Measurements from ENCODE around the gene GID4.

GID4 gene

DNA sequence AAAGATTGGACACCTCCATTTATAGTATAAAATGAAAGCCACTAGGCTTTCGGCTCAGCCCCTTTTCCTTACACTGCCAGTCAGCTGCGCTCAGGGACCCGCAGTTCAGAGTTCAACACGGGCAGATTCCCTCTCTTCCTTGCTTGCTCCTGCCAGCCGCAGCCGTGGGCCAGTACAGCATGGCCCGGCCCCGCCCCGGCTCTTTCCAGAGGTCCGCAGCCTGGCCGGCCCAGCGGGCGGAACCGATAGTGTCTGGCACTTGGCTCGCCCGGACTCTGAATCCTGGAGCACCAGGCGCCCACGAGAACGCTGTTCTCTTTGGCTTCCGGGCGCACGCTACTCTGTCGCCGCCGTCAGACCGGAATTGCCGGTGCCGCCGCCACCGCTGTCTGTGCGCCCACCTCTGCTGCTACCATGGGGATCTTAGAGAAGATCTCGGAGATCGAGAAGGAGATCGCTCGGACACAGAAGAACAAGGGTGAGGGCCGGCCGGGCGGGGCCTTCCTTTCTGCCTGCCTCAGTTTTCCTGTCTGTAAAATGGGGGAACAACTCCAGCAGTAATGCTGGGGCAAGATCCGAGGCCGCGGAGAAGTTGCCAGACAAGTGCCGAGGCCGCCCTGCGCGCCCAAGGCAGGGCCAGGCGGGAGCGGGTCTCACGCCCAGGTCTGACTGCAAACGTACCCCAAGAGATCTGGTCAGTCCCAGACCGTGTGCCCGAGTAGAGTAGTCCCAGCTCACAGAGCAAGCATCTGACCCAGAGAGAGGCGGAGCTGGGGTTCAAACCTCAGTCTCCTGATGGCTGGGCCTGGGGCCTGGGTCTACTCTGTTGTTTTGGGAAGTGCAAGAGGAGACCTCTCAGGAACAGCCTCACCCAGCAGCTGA lies 48.6 kb downstream of the GID4 start, which contains the start of gene DRG2:
DRG2 (plus strand) TSS at position 339 of the 882 bp plus-strand sequence; CDS start at position 415, 76 bp downstream.
- H3K4me3 ChIP-seq (ENCODE audit: low read depth, low read length), result peak within 1 kb of the TSS; percentile 86
- TF ChIP-seq, protein P1, sequence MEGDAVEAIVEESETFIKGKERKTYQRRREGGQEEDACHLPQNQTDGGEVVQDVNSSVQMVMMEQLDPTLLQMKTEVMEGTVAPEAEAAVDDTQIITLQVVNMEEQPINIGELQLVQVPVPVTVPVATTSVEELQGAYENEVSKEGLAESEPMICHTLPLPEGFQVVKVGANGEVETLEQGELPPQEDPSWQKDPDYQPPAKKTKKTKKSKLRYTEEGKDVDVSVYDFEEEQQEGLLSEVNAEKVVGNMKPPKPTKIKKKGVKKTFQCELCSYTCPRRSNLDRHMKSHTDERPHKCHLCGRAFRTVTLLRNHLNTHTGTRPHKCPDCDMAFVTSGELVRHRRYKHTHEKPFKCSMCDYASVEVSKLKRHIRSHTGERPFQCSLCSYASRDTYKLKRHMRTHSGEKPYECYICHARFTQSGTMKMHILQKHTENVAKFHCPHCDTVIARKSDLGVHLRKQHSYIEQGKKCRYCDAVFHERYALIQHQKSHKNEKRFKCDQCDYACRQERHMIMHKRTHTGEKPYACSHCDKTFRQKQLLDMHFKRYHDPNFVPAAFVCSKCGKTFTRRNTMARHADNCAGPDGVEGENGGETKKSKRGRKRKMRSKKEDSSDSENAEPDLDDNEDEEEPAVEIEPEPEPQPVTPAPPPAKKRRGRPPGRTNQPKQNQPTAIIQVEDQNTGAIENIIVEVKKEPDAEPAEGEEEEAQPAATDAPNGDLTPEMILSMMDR (IDR thresholded peaks at IDR 0.05; ENCODE audit: low read depth, low read length), result no peak
- peak; percentile 95 for TF ChIP-seq MYC (IDR thresholded peaks at IDR 0.05; ENCODE audit: low read depth, low read length)
- peak; percentile 80 for TF ChIP-seq MAX (IDR thresholded peaks at IDR 0.05; ENCODE audit: low read depth, low read length)
- peak; percentile 76 for TF ChIP-seq POLR2A (IDR thresholded peaks at IDR 0.05; ENCODE audit: extremely low read depth, insufficient read length)
- peak; percentile 96 for DNase-seq (ENCODE audit: low read depth)

DNA sequence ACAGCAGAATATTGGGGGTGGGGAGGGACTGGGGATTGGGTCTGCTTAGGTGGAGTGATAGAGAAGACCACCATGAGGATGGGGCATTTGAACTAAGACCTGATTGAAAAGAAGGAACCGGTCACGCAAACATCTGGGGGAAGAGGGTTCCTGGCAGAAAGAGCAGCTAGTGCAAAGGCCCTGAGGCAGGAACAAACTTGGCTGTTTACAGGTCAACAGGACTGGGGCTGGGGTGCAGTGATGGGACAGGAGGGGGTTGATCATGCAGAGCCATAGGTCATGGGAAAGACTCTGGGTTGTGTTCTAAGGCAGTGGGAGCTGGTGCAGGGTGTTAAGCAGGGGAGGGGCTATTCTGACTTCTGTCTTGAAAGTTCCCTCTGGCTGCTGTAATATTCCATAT lies 50.4 kb downstream of the GID4 start:
- H3K4me3 ChIP-seq (ENCODE audit: low read depth, low read length), result peak overlapping the region; percentile 13
- TF ChIP-seq POLR2A (IDR thresholded peaks at IDR 0.05; ENCODE audit: extremely low read depth, insufficient read length) (no peak), MYC (IDR thresholded peaks at IDR 0.05; ENCODE audit: low read depth, low read length) (no peak), MAX (IDR thresholded peaks at IDR 0.05; ENCODE audit: low read depth, low read length) (no peak)
- TF ChIP-seq, protein P1 (IDR thresholded peaks at IDR 0.05; ENCODE audit: low read depth, low read length), result no peak

DNA sequence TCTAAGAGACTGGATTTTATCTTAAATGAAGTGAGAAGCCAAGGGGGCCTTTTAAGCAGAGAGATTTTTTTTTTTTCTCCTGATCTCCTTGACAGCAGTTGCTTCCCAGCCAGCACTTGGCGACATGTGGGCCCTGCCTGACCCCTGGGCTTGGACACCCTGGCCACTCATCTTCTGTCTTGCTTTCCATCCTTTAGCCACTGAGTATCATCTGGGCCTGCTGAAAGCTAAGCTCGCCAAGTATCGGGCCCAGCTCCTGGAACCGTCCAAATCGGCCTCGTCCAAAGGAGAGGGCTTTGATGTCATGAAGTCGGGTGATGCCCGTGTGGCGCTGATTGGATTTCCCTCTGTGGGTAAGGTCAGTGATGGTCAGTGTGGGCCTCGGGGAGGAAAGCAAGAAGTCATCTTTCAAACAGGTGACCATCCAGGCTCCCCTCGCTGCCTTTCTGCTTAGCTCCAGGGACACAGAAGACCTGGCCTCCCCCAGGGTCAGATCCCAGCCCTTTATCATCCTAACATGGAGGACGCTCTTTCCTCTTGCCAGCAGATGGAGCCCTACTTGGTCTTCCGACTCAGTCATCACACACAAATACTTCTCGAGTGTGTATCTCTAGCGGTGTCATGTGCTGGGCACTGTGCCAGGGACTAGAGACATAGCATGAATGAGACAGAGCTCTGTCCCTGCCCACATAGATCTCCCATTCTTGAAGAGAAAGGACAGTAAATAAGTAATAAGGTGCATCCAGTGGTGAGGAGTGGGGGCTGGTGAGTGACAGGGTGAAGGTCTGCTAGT lies 54.6 kb downstream of the GID4 start:
- no peak overlapping the region for H3K4me3 ChIP-seq (ENCODE audit: low read depth, low read length)
- TF ChIP-seq, protein P1 (IDR thresholded peaks at IDR 0.05; ENCODE audit: low read depth, low read length), result peak; percentile 66
- no peak for TF ChIP-seq MYC (IDR thresholded peaks at IDR 0.05; ENCODE audit: low read depth, low read length)
- DNase-seq (ENCODE audit: low read depth), result peak; percentile 67

More for the DNA sequence above, 50.4 kb downstream of the GID4 start:
- no peak for DNase-seq (ENCODE audit: low read depth)

DNA sequence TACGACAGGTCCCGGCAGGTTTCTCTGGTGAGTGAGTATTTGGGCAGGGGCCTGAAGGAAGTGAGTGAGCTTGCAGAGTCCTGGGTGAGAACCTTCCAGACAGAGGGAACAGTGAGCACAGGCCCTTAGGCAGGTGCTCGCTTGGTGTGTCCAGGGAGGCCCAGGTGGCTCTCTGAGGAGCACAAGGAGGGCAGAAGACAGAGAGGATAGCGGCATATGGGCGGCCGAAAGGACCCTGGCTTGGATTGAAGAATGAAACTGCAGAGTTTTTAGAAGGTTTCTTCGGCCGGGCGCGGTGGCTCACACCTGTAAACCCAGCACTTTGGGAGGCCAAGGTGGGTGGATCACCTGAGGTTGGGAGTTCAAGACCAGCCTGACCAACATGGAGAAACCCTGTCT lies 55.2 kb downstream of the GID4 start:
- H3K4me3 ChIP-seq (ENCODE audit: low read depth, low read length), result no peak overlapping the region
- no peak for DNase-seq (ENCODE audit: low read depth)
- TF ChIP-seq POLR2A (IDR thresholded peaks at IDR 0.05; ENCODE audit: extremely low read depth, insufficient read length) (no peak), MAX (IDR thresholded peaks at IDR 0.05; ENCODE audit: low read depth, low read length) (no peak), MYC (IDR thresholded peaks at IDR 0.05; ENCODE audit: low read depth, low read length) (no peak)
- TF ChIP-seq, protein P1 (IDR thresholded peaks at IDR 0.05; ENCODE audit: low read depth, low read length), result no peak

DNA sequence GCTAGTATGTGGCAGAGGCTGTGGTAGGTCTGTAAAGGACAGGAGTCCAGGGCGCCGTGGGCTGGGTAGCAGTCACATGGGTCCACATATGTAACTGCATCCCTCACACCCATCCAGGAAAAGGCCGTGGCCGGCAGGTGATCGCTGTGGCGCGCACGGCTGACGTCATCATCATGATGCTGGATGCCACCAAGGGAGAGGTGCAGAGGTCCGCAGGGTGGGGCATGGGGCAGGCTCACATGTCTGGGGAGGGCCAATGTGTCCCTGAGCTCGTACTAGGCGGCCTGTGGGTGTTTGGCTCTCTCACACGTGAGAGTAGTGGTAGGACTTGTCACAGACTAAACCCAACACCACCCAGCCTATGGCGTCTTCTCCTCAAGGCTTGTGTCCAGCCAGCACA lies 60.3 kb downstream of the GID4 start:
- H3K4me3 ChIP-seq (ENCODE audit: low read depth, low read length), result no peak overlapping the region
- no peak for TF ChIP-seq MAX (IDR thresholded peaks at IDR 0.05; ENCODE audit: low read depth, low read length)
- no peak for TF ChIP-seq POLR2A (IDR thresholded peaks at IDR 0.05; ENCODE audit: extremely low read depth, insufficient read length)
- DNase-seq (ENCODE audit: low read depth), result no peak

- no peak overlapping the region for H3K4me3 ChIP-seq (ENCODE audit: low read depth, low read length)
- TF ChIP-seq MAX (IDR thresholded peaks at IDR 0.05; ENCODE audit: low read depth, low read length) (no peak), MYC (IDR thresholded peaks at IDR 0.05; ENCODE audit: low read depth, low read length) (no peak), POLR2A (IDR thresholded peaks at IDR 0.05; ENCODE audit: extremely low read depth, insufficient read length) (no peak)
- TF ChIP-seq, protein P1 (IDR thresholded peaks at IDR 0.05; ENCODE audit: low read depth, low read length), result no peak
- DNase-seq (ENCODE audit: low read depth), result no peak
Measured at GRCh38 chr17:18100616-18101015, 61.4 kb downstream of the GID4 start.

All from NB4 (cell line).